ENCODE data around the gene PSENEN.

DNA sequence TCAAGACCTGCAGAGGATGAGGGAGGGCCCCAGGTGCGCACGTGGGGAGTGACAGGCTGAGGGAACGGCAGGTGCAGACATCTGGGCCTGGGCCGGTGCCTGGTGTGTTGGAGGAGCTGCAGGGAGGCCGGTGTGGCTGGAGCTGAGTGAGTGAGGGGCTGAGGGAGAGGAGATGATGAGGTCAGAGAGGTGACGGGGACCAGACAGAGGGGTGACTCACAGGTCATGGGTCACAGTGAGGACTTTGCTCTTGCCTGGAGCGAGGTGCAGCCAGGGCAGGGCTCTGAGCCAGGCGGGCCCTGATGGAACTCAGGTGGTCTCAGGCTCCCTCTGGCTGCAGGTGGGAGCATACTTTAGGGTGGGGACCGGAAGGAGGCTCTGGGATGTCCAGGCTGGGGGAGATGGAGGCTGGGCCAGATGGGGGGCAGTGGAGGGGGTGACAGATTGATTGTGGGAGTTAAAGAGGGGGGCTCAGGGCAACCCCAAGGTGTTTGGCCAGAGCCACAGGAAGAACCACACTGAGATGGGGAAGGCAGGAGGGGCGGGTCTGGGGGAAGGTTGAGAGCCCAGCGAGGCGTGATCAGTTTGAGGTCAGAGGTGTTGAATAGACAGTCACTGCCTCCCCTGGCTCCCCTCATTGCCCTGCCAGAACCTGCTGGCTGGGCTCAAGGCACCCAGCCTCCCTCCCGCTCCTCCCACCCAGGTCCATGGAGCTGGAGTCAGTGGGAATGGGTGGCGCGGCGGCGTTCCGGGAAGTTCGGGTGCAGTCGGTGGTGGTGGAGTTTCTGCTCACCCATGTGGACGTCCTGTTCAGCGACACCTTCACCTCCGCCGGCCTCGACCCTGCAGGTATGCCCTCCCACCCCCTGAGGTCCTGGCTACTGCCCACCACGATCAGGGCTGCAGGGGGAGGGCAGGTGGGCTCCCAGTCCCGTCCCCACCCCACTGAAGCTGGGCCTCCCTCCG is 38.3 kb downstream of the PSENEN start:
- TF ChIP-seq, protein P1, sequence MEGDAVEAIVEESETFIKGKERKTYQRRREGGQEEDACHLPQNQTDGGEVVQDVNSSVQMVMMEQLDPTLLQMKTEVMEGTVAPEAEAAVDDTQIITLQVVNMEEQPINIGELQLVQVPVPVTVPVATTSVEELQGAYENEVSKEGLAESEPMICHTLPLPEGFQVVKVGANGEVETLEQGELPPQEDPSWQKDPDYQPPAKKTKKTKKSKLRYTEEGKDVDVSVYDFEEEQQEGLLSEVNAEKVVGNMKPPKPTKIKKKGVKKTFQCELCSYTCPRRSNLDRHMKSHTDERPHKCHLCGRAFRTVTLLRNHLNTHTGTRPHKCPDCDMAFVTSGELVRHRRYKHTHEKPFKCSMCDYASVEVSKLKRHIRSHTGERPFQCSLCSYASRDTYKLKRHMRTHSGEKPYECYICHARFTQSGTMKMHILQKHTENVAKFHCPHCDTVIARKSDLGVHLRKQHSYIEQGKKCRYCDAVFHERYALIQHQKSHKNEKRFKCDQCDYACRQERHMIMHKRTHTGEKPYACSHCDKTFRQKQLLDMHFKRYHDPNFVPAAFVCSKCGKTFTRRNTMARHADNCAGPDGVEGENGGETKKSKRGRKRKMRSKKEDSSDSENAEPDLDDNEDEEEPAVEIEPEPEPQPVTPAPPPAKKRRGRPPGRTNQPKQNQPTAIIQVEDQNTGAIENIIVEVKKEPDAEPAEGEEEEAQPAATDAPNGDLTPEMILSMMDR (IDR thresholded peaks at IDR 0.05) = no peak
- TF ChIP-seq POLR2A (IDR thresholded peaks at IDR 0.05) (no peak), POLR2AphosphoS5 (IDR thresholded peaks at IDR 0.05) (no peak)
